HG03108 (cell line): ENCODE data around the gene NRXN3.
"Not testable (repeated sequence)": the region's sequence is repeated elsewhere in the genome, so short reads cannot be mapped to it uniquely, and the experiment has no call there.

ENCODE experiments used
- ATAC-seq: cut with Tn5 transposase; IDR thresholded peaks from one replicate; pipeline ENCODE4 v1.9.1; 2021; ENCODE audit warnings: moderate library complexity; ENCODE audit not compliant: unreplicated experiment

Gene NRXN3

DNA sequence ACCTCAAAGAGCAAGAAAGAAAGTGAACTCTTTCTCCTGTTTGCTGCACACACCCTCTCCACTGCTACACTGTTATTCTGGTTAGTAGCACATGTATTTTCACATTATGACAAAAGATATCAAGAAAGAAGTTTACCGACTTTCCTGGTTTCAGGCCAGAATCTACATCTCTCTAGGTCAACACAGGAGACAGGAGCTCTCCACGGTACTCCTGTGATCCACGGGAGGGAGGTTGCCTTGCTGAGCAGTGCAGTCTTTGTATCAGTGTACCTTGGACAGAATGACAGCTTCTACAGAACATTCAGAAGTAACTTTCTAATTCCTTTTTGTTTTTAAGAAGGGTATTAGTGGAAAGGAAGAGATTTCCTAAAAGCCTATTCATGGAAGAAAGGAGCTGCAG, 805.6 kb downstream of the NRXN3 start:
- ATAC-seq = no peak

- no peak for ATAC-seq
Measured at GRCh38 chr14:78978896-78979295, 808.7 kb downstream of the NRXN3 start.

DNA sequence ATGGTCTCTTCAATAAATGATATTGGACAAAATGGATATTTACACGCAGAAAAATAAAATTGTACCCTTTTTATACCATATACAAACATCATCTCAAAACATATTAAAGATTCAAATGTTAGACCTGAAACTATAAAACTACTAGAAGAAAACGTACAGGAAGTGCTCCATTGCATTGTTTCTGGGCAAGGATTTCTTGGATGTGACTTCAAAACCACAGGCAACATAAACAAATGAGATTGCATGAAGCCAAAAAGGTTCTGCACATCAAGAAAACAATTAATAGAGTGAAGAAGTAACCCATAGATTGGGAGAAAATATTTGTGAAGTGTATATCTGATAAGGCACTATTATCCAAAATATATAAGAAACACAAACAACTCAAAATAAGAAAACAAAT, 812.4 kb downstream of the NRXN3 start:
- ATAC-seq = no peak

DNA sequence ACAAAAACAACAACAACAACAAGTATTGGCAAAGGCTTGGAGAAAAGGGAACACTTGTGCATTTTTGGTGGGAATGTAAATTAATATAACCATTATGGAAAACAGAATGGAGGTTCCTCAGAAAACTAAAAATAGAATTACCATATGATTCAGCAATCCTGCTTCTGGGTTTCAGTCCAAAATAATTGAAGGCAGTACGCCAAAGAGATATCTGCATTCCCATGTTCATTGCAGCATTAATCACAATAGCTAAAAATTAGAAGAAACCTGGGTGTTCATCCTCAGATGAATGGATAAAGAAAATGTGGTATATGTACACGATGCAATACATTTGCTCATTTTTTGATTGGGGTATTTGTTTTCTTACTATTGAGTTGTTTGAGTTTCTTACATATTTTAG, 813.0 kb downstream of the NRXN3 start:
- no peak for ATAC-seq

- ATAC-seq = no peak
Measured at GRCh38 chr14:78985668-78986381, 815.7 kb downstream of the NRXN3 start.

GRCh38 chr14:78986989-78987388, 816.8 kb downstream of the NRXN3 start:
- ATAC-seq = no peak

- ATAC-seq = no peak
Measured at GRCh38 chr14:78989221-78989620, 819.0 kb downstream of the NRXN3 start.

GRCh38 chr14:78992867-78993266, 822.7 kb downstream of the NRXN3 start:
- ATAC-seq = no peak

GRCh38 chr14:78997811-78998210, 827.6 kb downstream of the NRXN3 start:
- no peak for ATAC-seq

DNA sequence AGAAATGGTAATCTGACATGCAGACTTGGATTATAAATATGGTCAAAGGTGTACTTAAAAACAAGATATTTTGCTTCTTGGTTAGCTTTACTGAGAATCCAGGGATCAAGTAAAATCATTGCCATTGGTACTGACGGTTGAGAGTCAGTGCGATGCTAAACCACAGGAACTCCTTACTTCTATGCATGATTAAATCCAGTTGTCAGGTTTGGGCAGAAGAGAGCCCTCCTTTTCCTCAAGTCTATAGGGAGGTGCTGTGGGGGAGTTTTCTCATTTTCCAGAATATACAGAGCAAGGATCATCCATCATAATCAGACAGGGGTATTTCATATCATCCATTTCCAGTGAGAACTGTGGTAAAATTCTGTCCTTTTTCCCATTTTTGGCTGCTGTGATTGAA, 839.1 kb downstream of the NRXN3 start:
- ATAC-seq = no peak

DNA sequence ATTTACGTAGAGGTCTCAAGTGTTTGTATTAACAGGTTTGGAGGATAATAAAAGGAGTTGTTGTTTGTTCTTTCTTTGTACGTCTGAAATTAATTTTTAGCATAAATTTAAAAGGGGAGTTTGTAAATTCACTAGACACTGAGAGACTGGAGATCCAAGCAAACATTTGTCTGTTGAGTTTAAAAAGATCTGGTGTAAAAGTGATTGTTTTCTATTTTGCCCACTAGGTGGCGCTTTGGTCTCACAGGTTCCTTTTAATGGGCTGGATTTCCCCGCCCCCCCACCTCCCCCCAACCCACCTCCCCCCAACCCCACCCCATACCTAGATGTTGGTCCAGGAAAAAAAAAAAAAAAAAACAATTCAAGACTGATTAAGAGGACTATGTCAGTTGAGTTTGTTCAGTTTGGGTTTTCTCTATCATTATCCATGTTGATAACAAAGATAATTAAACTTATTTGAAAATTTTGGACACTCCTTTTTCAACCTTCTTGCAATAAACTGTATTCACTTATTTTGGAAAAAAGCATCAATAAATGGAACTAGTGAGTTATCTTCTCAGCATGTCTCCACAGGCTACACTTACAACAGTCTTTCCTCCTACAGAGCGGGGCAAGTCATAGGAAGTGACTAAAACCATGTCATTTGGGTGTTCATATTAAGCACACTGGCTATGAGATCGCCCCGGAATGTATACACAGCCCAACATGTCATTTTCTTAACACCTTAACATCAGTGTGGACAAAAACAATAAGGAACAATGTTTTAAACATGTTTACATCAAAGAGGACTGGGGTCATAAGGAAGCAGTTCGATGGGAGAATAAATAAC, 841.1 kb downstream of the NRXN3 start:
- ATAC-seq = no peak

DNA sequence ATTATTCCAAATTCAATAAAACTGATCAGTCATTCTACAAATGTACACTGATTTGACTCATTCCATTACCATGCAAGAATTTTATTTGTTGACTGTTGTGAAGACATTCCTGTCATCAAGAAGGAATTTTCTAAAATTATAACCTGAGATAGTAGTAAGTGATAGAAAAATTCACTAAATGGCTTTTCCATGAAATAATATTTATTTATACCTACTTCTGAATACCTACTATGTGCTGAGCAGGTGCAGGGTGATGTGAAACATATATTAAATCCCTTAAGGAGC, 841.7 kb downstream of the NRXN3 start:
- no peak for ATAC-seq

DNA sequence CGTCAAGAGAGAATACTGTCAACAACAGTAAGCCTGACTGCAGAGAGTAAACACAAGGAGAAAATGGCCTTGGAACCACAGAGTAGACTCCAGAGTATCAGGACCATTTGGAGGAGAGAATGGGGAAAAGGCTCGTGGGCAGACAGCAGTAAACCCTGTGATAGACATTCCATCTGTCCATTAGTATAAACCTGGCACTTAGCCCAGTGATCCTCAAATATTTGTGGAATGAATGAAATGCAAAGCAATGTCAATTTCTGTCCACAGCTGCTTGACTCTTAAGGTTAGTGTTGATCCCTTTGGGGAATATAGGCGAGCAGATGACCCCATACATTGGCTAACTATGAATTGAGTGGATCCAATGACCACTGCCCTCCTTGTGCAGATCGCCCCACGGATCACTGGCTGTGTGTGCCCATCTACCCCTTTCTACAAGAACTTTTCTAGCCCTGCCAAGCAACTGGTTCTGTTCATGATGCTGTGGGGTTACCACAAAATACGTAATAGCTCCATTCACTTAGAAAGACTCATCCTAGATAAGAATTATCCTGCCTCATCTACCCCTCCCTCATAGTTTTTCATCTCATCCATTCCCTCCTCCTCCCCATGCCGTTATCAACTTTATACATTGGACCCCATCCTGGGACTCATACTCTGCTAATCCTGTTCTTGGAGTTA, 846.8 kb downstream of the NRXN3 start:
- no peak for ATAC-seq

DNA sequence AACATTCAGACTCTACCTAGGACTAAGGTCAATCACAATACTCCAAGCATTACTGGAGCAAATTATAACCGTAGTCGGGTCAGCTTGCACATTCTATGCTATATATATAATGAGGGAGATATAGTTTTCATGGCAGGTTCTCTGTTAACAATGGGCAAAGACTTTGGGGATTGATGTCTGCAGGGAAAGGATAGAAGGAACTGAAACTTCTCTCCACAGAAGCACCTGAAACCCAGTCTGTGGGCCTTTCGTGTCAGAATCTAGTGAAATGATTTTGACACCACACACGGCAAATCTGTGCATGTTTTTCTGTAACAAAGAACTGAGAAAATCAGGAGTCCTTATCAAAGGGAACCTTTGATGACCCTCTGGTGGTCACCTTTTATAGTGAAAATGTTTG, 847.4 kb downstream of the NRXN3 start:
- ATAC-seq = no peak

DNA sequence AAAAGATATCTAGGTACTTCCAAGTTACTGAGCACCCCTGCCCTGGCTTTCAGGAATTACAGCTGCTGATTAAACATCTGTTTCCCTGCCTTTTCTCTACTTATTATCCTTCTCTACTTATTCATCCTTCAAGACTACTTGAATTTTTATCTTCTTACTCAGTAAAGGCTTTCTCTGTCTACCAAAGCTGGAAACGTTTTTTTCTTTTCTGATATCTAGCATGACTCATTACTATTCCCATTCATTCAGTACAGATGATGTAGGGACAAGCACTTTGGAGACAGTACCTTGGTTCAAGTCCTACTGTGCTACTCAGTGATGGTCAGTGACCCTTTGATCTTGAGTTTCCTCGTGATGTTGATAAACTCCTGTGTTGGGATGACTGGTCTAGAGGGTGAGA, 848.7 kb downstream of the NRXN3 start:
- ATAC-seq = no peak

DNA sequence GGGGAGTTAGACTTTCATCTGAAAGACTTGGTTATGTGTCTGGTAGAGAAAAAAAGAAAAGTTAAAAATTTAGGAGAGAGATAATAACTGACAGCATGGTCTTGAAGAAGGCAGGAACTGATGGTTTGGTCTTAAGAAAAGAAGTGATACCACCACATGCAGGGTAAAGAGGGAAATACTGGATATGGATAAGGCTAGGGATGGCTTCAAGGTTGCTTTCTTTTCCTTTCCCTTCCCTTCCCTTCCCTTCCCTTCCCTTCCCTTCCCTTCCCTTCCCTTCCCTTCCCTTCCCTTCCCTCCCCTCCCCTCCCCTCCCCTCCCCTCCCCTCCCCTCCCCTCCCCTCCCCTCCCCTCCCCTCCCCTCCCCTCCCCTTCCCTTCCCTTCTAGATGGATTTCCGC, 849.7 kb downstream of the NRXN3 start:
- not testable (repeated sequence) for ATAC-seq

DNA sequence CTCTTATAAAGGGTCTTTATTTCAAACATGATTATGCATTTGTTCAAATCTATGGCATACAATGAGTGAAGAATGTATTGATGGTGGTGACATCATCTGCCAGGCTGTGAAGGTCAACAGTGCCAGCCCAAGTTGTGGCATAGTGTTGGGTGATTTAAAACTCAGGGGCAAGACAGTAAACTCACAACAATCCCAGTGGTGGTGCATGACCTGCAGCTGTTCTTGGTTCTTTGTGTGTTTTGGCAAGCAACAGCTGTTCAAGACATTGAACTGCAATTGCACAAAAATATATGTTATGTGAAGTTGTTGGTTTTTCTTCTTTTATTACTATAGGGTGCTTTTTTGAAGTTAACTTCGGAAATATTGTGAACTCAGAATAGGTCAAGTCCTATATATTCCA, 851.6 kb downstream of the NRXN3 start:
- no peak for ATAC-seq

- no peak for ATAC-seq
Measured at GRCh38 chr14:79027138-79027537, 857.0 kb downstream of the NRXN3 start.

GRCh38 chr14:79028281-79028680, 858.1 kb downstream of the NRXN3 start:
- no peak for ATAC-seq

DNA sequence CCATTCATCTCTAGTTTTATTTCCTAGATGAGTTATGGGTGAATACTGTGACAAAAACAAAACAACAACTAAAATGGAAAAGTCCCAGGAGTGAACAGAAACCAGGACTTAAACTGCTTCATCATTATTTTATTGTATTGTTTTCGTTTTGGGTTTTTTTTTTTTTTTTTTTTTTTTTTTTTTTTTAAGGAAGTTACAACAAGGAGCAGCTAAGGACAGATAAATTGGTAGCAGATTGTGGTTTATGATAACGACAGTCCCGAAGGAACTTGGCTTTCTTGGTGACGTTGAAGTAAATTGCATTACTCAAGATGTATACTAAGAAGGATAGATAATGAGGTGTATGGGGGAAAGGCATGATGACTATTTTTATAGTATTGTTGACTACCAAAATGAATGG, 866.3 kb downstream of the NRXN3 start:
- ATAC-seq = no peak

- no peak for ATAC-seq
Measured at GRCh38 chr14:79037106-79037505, 866.9 kb downstream of the NRXN3 start.

DNA sequence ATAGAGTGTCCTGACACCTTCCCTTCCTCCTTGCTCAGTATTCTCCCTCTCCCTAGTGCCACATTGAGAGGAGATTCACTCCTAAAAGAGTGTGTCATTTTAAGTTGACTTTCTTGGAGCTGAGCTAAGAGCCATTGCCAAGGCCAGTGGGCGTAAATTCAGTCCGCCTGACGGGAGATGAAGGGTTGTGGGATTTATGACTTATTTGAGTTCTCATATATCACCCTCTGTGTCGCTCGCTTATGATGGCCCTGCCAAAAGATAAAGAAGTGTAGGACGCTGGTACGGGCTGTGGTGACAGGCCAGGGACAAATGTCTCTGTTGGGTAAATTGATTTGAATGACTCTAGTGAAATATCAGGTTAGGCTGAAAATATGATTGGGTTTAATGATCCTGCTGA, 867.4 kb downstream of the NRXN3 start:
- ATAC-seq = no peak
